Muscle of back (tissue), 11 donors: Measurements from ENCODE around the gene PTX3. TPM values are rescaled to one million over a fixed set of nuclear protein-coding genes. Genes with fewer than 3 reads are reported as not detected.
A peak's percentile ranks its signal among the peaks of the same experiment; 100 is the strongest.

Experiments used
- DNase-seq, 3 donors: peaks; one replicate each; pipeline versions ENCODE4 v3.0.0 to v3.0.0-alpha.2; 2013
- polyA plus RNA-seq, 10 donors: library from polyadenylated mRNA; unstranded; fragments of 120-200 nt; gene quantifications; one replicate each; pipeline ENCODE4 v1.2.1, GENCODE V29; 2013; ENCODE audit not compliant: insufficient read length in 10 of 10

PTX3 gene
- polyA plus RNA-seq, 10 donors, result 5.1 to 24.9 (median 9.1) TPM

- DNase-seq, result peak in 2 of 3 donors; percentile 42 to 60
Observed at GRCh38 chr3:157420606-157421130, 16.0 kb upstream of the PTX3 start.

- no peak for DNase-seq
Observed at GRCh38 chr3:157423337-157423736, 13.3 kb upstream of the PTX3 start.

GRCh38 chr3:157427901-157428300 is 8.7 kb upstream of the PTX3 start:
- DNase-seq, result no peak

GRCh38 chr3:157428853-157429252 is 7.8 kb upstream of the PTX3 start:
- DNase-seq, result no peak

GRCh38 chr3:157429708-157430107 is 6.9 kb upstream of the PTX3 start:
- no peak for DNase-seq

- peak in 2 of 3 donors; percentile 40 to 84 for DNase-seq
Observed at GRCh38 chr3:157438194-157438730, 1.6 kb downstream of the PTX3 start.

GRCh38 chr3:157441102-157441624 is 4.5 kb downstream of the PTX3 start:
- DNase-seq, result no peak

- no peak for DNase-seq
Observed at GRCh38 chr3:157442729-157443128, 6.1 kb downstream of the PTX3 start.

- DNase-seq, result peak in 1 of 3 donors; percentile 56
Observed at GRCh38 chr3:157443905-157444796, 7.5 kb downstream of the PTX3 start.

- no peak for DNase-seq
Observed at GRCh38 chr3:157444797-157445184, 8.1 kb downstream of the PTX3 start.

- DNase-seq, result no peak
Observed at GRCh38 chr3:157445857-157446256, 9.2 kb downstream of the PTX3 start.

GRCh38 chr3:157447026-157447694 is 10.5 kb downstream of the PTX3 start:
- DNase-seq, result peak in 2 of 3 donors; percentile 53 to 60

- no peak for DNase-seq
Observed at GRCh38 chr3:157452097-157452496, 15.4 kb downstream of the PTX3 start.

- no peak for DNase-seq
Observed at GRCh38 chr3:157453824-157454223, 17.2 kb downstream of the PTX3 start.

- DNase-seq, result no peak
Observed at GRCh38 chr3:157459706-157460105, 23.1 kb downstream of the PTX3 start.

GRCh38 chr3:157460253-157460652 is 23.6 kb downstream of the PTX3 start:
- DNase-seq, result peak in 1 of 3 donors; percentile 69

GRCh38 chr3:157463816-157464215 is 27.2 kb downstream of the PTX3 start:
- no peak for DNase-seq

GRCh38 chr3:157464321-157464720 is 27.7 kb downstream of the PTX3 start:
- DNase-seq, result peak in 2 of 3 donors; percentile 27 to 73

GRCh38 chr3:157465741-157466140 is 29.1 kb downstream of the PTX3 start:
- DNase-seq, result no peak

GRCh38 chr3:157467200-157467599 is 30.6 kb downstream of the PTX3 start:
- peak in 1 of 3 donors; percentile 74 for DNase-seq

- DNase-seq, result no peak
Observed at GRCh38 chr3:157469561-157470294, 33.1 kb downstream of the PTX3 start.
